GM12872 (cell line): Measurements from ENCODE around the gene KPNA3.
A peak's percentile ranks its signal among the peaks of the same experiment; 100 is the strongest.

Experiments used
- CTCF ChIP-seq: IDR thresholded peaks from 3 replicates; pipeline ENCODE4 v1.5.1; 2011; ENCODE audit warnings: low read depth, mild to moderate bottlenecking, low read length, moderate library complexity; ENCODE audit not compliant: insufficient read depth

The KPNA3 gene

GRCh38 chr13:49802426-49802825 lies 9.9 kb upstream of the KPNA3 start:
- no peak for TF ChIP-seq CTCF

GRCh38 chr13:49791711-49792549 lies 552 bp downstream of the KPNA3 start:
- no peak for TF ChIP-seq CTCF

GRCh38 chr13:49791315-49791710 lies 1.2 kb downstream of the KPNA3 start:
- TF ChIP-seq CTCF: peak; percentile 29; the same call in 1 of the 3 replicates

- TF ChIP-seq CTCF: no peak
Observed at GRCh38 chr13:49789968-49790367, 2.5 kb downstream of the KPNA3 start.

- TF ChIP-seq CTCF: no peak
Observed at GRCh38 chr13:49786401-49787008, 6.0 kb downstream of the KPNA3 start.

- no peak for TF ChIP-seq CTCF
Observed at GRCh38 chr13:49784886-49785570, 7.5 kb downstream of the KPNA3 start.

- no peak for TF ChIP-seq CTCF
Observed at GRCh38 chr13:49783865-49784264, 8.6 kb downstream of the KPNA3 start.
